Liver (tissue), 9 donors: ENCODE data around the gene TMEM178B. TPM values are rescaled to one million over a fixed set of nuclear protein-coding genes. Genes with fewer than 3 reads are reported as not detected.

Source experiments
- DNase-seq: peaks from one replicate; pipeline ENCODE4 v3.0.0-alpha.2; 2017; ENCODE audit warnings: low spot score
- H3K27ac ChIP-seq, 2 donors: one replicate each; pipeline ENCODE4 v1.7.0; 2013; ENCODE audit warnings: inconsistent platforms in 2 of 2, low read length in 2 of 2, control low read depth in 1 of 2, low read depth in 1 of 2, mild to moderate bottlenecking in 1 of 2
- H3K27me3 ChIP-seq, 4 donors: one replicate each; pipeline versions ENCODE4 v1.6.1 to v1.7.0; 2013; ENCODE audit warnings: low read length in 3 of 4, inconsistent platforms in 1 of 4, mild to moderate bottlenecking in 1 of 4, moderate library complexity in 1 of 4; ENCODE audit not compliant: control insufficient read depth in 4 of 4, insufficient read depth in 4 of 4
- H3K36me3 ChIP-seq, 4 donors: one replicate each; pipeline versions ENCODE4 v1.6.1 to v1.7.0; 2013; ENCODE audit warnings: low read length in 3 of 4, mild to moderate bottlenecking in 3 of 4, low read depth in 1 of 4, moderate library complexity in 1 of 4; ENCODE audit not compliant: control insufficient read depth in 4 of 4, insufficient read depth in 3 of 4
- H3K4me1 ChIP-seq, 4 donors: one replicate each; pipeline versions ENCODE4 v1.6.1 to v1.7.0; 2013; ENCODE audit warnings: low read length in 3 of 4, mild to moderate bottlenecking in 3 of 4, moderate library complexity in 1 of 4; ENCODE audit not compliant: control insufficient read depth in 4 of 4, insufficient read depth in 4 of 4
- H3K4me3 ChIP-seq, 3 donors: one replicate each; pipeline versions ENCODE4 v1.6.1 to v1.7.0; 2013; ENCODE audit warnings: low read length in 3 of 3, control low read depth in 1 of 3, low read depth in 1 of 3, mild to moderate bottlenecking in 1 of 3
- H3K9ac ChIP-seq, 2 donors: one replicate each; pipeline ENCODE4 v1.7.0; 2013; ENCODE audit warnings: low read length in 2 of 2, mild to moderate bottlenecking in 2 of 2, moderate library complexity in 2 of 2, control low read depth in 1 of 2, low read depth in 1 of 2
- H3K9me3 ChIP-seq, 4 donors: one replicate each; pipeline versions ENCODE4 v1.6.1 to v1.7.0; 2013; ENCODE audit warnings: low read length in 3 of 4; ENCODE audit not compliant: control insufficient read depth in 4 of 4
- FOXA1 ChIP-seq: IDR thresholded peaks from 2 replicates; pipeline ENCODE4 v1.6.1; 2016; ENCODE audit warnings: antibody characterized with exemption
- FOXA2 ChIP-seq: IDR thresholded peaks from 2 replicates; pipeline ENCODE4 v1.6.1; 2016; ENCODE audit warnings: antibody characterized with exemption
- GABPA ChIP-seq, 2 donors: IDR thresholded peaks in 1 of 2; conservative IDR thresholded peaks in 1 of 2; 2 replicates each; pipeline ENCODE4 v1.6.1; 2016; ENCODE audit warnings: antibody characterized with exemption in 2 of 2, mild to moderate bottlenecking in 1 of 2, moderate library complexity in 1 of 2
- HNF4A ChIP-seq, 2 donors: conservative IDR thresholded peaks; 2 replicates each; pipeline ENCODE4 v1.6.1; 2016; ENCODE audit warnings: antibody characterized with exemption in 2 of 2, mild to moderate bottlenecking in 2 of 2
- HNF4G ChIP-seq: IDR thresholded peaks from 2 replicates; pipeline ENCODE4 v1.6.1; 2016; ENCODE audit warnings: antibody characterized with exemption
- JUND ChIP-seq, 2 donors: IDR thresholded peaks; 2 replicates each; pipeline ENCODE4 v1.6.1; 2016; ENCODE audit warnings: antibody characterized with exemption in 2 of 2
- NR2F2 ChIP-seq: IDR thresholded peaks from 2 replicates; pipeline ENCODE4 v1.6.1; 2016; ENCODE audit warnings: antibody characterized with exemption
- RAD21 ChIP-seq, 2 donors: IDR thresholded peaks; 2 replicates each; pipeline ENCODE4 v1.6.1; 2016; ENCODE audit warnings: antibody characterized with exemption in 2 of 2, mild to moderate bottlenecking in 2 of 2
- RXRA ChIP-seq, 2 donors: IDR thresholded peaks; 2 replicates each; pipeline ENCODE4 v1.6.1; 2017 to 2018; ENCODE audit warnings: antibody characterized with exemption in 2 of 2, mild to moderate bottlenecking in 1 of 2
- SP1 ChIP-seq: IDR thresholded peaks from 2 replicates; pipeline ENCODE4 v1.6.1; 2018; ENCODE audit warnings: antibody characterized with exemption, mild to moderate bottlenecking
- TAF1 ChIP-seq: conservative IDR thresholded peaks from 2 replicates; pipeline ENCODE4 v1.6.1; 2016; ENCODE audit warnings: antibody characterized with exemption, mild to moderate bottlenecking
- YY1 ChIP-seq: IDR thresholded peaks from 2 replicates; pipeline ENCODE4 v1.6.1; 2016; ENCODE audit warnings: antibody characterized with exemption, mild to moderate bottlenecking
- WGBS: extraction: QIAGEN DNeasy Blood & Tissue Kit; methylation state at CpG from one replicate; pipeline ENCODE4 v1.1.7; 2013; 5-methylcytosine and 5-hydroxymethylcytosine counted together
- polyA plus RNA-seq, 2 donors: library from polyadenylated mRNA; stranded (reverse) in 1 of 2; unstranded in 1 of 2; fragments of 200-250 nt in 1 of 2; fragments of >200 nt in 1 of 2; fragmentation: Nextera tagmentation in 1 of 2; extraction: Ambion mirVana in 1 of 2; gene quantifications; one replicate each; pipeline versions ENCODE4 v1.2.1 to v1.2.3, GENCODE V29; 2013 to 2015
- total RNA-seq, 2 donors: library from RNA; depleted of rRNA; stranded (reverse); fragments of >200 nt; gene quantifications; one replicate each; pipeline ENCODE4 v1.2.3, GENCODE V29; 2014
- TF ChIP-seq, protein P1 (sequence below): fragments of 150-350 bp; IDR thresholded peaks from 2 replicates; pipeline ENCODE4 v1.5.1; 2017; ENCODE audit warnings: improper control_type of control experiment, low read depth, low read length; ENCODE audit not compliant: missing input control
- TF ChIP-seq, protein P2 (sequence below): IDR thresholded peaks from 2 replicates; pipeline ENCODE4 v1.6.1; 2016; ENCODE audit warnings: antibody characterized with exemption
- TF ChIP-seq, protein P3 (sequence below): IDR thresholded peaks from 2 replicates; pipeline ENCODE4 v1.6.1; 2016; ENCODE audit warnings: antibody characterized with exemption
- TF ChIP-seq, protein P4 (sequence below): IDR thresholded peaks from 2 replicates; pipeline ENCODE4 v1.6.1; 2016; ENCODE audit warnings: antibody characterized with exemption, mild to moderate bottlenecking
- TF ChIP-seq, protein P5 (sequence below): IDR thresholded peaks from 2 replicates; pipeline ENCODE4 v1.6.1; 2016; ENCODE audit warnings: antibody characterized with exemption
- donor health status: healthy.
- donor health status: healthy.
- donor health status: healthy.
- donor health status: healthy.
- donor health status: healthy.

The TMEM178B gene
- total and polyA plus RNA-seq, 4 donors = under 0.01 to 0.02 (median under 0.01) TPM; not detected in 1

DNA sequence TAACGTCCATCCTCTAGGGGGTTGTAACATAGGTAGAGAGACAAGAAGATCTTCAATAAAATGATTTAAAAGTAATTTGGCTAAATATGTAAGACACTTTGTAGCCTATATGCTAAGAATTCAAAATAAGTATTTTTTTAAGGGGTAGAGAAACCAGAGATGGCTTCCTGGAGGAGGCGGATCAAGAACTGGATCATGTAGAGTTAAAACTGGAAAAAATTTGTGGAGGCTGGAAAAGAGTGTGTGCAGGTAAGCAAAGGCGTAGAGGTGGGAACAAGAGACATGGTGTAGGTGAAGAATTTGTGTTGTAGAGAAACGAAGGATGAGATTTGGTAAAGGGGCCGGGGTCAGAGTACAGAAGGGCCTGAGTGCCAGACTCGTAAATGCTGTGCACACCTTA lies 172.6 kb downstream of the TMEM178B start:
- peaks cover 0 to 6% (median 0%) of the 10 kb centered on the region in 4 donors for H3K27me3 ChIP-seq
- DNase-seq = no peak
- no peaks in the 10 kb centered on the region for H3K36me3 ChIP-seq
- H3K4me3 ChIP-seq = no peak overlapping the region
- TF ChIP-seq, protein P1, sequence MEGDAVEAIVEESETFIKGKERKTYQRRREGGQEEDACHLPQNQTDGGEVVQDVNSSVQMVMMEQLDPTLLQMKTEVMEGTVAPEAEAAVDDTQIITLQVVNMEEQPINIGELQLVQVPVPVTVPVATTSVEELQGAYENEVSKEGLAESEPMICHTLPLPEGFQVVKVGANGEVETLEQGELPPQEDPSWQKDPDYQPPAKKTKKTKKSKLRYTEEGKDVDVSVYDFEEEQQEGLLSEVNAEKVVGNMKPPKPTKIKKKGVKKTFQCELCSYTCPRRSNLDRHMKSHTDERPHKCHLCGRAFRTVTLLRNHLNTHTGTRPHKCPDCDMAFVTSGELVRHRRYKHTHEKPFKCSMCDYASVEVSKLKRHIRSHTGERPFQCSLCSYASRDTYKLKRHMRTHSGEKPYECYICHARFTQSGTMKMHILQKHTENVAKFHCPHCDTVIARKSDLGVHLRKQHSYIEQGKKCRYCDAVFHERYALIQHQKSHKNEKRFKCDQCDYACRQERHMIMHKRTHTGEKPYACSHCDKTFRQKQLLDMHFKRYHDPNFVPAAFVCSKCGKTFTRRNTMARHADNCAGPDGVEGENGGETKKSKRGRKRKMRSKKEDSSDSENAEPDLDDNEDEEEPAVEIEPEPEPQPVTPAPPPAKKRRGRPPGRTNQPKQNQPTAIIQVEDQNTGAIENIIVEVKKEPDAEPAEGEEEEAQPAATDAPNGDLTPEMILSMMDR = no peak
- TF ChIP-seq JUND (IDR thresholded peaks at IDR 0.05) (no peak), YY1 (no peak), HNF4A (conservative IDR thresholded peaks at IDR 0.05) (no peak), GABPA (IDR thresholded peaks at IDR 0.05 in 1 of 2, conservative IDR thresholded peaks at IDR 0.05 in 1 of 2) (no peak), RXRA (IDR thresholded peaks at IDR 0.05) (no peak), SP1 (no peak), FOXA2 (no peak), RAD21 (IDR thresholded peaks at IDR 0.05) (no peak), NR2F2 (no peak), FOXA1 (no peak)
- TF ChIP-seq, protein P2, sequence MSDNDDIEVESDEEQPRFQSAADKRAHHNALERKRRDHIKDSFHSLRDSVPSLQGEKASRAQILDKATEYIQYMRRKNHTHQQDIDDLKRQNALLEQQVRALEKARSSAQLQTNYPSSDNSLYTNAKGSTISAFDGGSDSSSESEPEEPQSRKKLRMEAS = no peak
- H3K9me3 ChIP-seq = no peaks in the 10 kb centered on the region
- 81% methylated on average over 6 of the region's 6 CpGs for WGBS
- no peaks in the 10 kb centered on the region for H3K4me1 ChIP-seq
- no peak overlapping the region for H3K9ac ChIP-seq
- no peak overlapping the region for H3K27ac ChIP-seq

DNA sequence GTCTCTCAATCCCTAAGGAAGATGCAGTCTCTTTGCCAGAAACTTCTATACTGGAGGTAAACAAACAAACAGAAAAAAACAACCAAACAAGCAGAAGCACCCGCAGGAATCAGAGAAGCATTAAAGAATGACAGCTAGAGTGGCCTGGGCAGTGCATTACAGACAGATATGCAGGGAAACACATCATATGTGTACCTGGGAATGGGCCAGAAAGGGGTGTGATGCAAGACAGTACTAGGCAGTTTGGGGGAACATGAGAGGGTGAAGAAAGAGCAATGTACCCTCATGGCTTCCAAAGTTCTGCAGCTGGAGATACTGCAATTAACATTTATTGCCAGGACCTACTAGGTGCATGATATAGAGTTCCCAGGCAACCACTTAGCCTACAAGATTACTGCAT lies 177.3 kb downstream of the TMEM178B start:
- TF ChIP-seq JUND (IDR thresholded peaks at IDR 0.05) = no peak
- TF ChIP-seq, protein P3, sequence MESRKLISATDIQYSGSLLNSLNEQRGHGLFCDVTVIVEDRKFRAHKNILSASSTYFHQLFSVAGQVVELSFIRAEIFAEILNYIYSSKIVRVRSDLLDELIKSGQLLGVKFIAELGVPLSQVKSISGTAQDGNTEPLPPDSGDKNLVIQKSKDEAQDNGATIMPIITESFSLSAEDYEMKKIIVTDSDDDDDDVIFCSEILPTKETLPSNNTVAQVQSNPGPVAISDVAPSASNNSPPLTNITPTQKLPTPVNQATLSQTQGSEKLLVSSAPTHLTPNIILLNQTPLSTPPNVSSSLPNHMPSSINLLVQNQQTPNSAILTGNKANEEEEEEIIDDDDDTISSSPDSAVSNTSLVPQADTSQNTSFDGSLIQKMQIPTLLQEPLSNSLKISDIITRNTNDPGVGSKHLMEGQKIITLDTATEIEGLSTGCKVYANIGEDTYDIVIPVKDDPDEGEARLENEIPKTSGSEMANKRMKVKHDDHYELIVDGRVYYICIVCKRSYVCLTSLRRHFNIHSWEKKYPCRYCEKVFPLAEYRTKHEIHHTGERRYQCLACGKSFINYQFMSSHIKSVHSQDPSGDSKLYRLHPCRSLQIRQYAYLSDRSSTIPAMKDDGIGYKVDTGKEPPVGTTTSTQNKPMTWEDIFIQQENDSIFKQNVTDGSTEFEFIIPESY = no peak
- no peak for TF ChIP-seq TAF1
- TF ChIP-seq, protein P2 = no peak
- no peak for TF ChIP-seq FOXA1
- TF ChIP-seq HNF4G = no peak
- TF ChIP-seq HNF4A (conservative IDR thresholded peaks at IDR 0.05) = no peak
- no peak for TF ChIP-seq YY1
- no peak for TF ChIP-seq GABPA (IDR thresholded peaks at IDR 0.05 in 1 of 2, conservative IDR thresholded peaks at IDR 0.05 in 1 of 2)
- TF ChIP-seq, protein P4, sequence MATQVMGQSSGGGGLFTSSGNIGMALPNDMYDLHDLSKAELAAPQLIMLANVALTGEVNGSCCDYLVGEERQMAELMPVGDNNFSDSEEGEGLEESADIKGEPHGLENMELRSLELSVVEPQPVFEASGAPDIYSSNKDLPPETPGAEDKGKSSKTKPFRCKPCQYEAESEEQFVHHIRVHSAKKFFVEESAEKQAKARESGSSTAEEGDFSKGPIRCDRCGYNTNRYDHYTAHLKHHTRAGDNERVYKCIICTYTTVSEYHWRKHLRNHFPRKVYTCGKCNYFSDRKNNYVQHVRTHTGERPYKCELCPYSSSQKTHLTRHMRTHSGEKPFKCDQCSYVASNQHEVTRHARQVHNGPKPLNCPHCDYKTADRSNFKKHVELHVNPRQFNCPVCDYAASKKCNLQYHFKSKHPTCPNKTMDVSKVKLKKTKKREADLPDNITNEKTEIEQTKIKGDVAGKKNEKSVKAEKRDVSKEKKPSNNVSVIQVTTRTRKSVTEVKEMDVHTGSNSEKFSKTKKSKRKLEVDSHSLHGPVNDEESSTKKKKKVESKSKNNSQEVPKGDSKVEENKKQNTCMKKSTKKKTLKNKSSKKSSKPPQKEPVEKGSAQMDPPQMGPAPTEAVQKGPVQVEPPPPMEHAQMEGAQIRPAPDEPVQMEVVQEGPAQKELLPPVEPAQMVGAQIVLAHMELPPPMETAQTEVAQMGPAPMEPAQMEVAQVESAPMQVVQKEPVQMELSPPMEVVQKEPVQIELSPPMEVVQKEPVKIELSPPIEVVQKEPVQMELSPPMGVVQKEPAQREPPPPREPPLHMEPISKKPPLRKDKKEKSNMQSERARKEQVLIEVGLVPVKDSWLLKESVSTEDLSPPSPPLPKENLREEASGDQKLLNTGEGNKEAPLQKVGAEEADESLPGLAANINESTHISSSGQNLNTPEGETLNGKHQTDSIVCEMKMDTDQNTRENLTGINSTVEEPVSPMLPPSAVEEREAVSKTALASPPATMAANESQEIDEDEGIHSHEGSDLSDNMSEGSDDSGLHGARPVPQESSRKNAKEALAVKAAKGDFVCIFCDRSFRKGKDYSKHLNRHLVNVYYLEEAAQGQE = no peak
- TF ChIP-seq, protein P5, sequence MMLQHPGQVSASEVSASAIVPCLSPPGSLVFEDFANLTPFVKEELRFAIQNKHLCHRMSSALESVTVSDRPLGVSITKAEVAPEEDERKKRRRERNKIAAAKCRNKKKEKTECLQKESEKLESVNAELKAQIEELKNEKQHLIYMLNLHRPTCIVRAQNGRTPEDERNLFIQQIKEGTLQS = no peak
- no peak for TF ChIP-seq SP1
- no peak for TF ChIP-seq FOXA2
- TF ChIP-seq, protein P1 = no peak
- Histone ChIP-seq H3K27me3 (peaks cover 0 to 3% (median 0%) of the 10 kb centered on the region in 4 donors), H3K9ac (no peak overlapping the region), H3K4me3 (no peak overlapping the region), H3K36me3 (no peaks in the 10 kb centered on the region), H3K27ac (no peak overlapping the region), H3K4me1 (no peaks in the 10 kb centered on the region), H3K9me3 (no peaks in the 10 kb centered on the region)
- DNase-seq = no peak
- WGBS = 63% methylated on average over 1 of the region's 1 CpG
